Spleen (tissue), 11 donors: ENCODE results near the gene TEX29. TPM values are rescaled to one million over a fixed set of nuclear protein-coding genes. Genes with fewer than 3 reads are reported as not detected.
A peak's percentile ranks its signal among the peaks of the same experiment; 100 is the strongest.

ENCODE experiments used
- DNase-seq: peaks from one replicate; pipeline ENCODE4 v3.0.0-alpha.2; 2020
- H3K27ac ChIP-seq, 8 donors: fragments of 200-600 bp; sonication (generic) in 7 of 8; 1 replicate in 4 of 8; 2 replicates in 4 of 8; pipeline versions ENCODE4 v1.5.0 to v1.8.0; 2016 to 2021; ENCODE audit warnings: inconsistent platforms in 4 of 8, mild to moderate bottlenecking in 4 of 8, moderate library complexity in 1 of 8
- H3K27me3 ChIP-seq, 7 donors: fragments of 200-600 bp; sonication (generic) in 6 of 7; replicated peaks in 1 of 7; 1 replicate in 4 of 7; 2 replicates in 3 of 7; pipeline versions ENCODE4 v1.5.0 to v1.8.0; 2016 to 2021; ENCODE audit warnings: inconsistent platforms in 3 of 7, mild to moderate bottlenecking in 1 of 7
- H3K36me3 ChIP-seq, 6 donors: fragments of 200-600 bp; sonication (generic) in 5 of 6; 1 replicate in 4 of 6; 2 replicates in 2 of 6; pipeline versions ENCODE4 v1.5.0 to v1.8.0; 2016 to 2021; ENCODE audit warnings: inconsistent platforms in 2 of 6
- H3K4me1 ChIP-seq, 6 donors: fragments of 200-600 bp; sonication (generic) in 5 of 6; 1 replicate in 3 of 6; 2 replicates in 3 of 6; pipeline versions ENCODE4 v1.5.0 to v1.8.0; 2016 to 2021; ENCODE audit warnings: inconsistent platforms in 3 of 6
- H3K4me3 ChIP-seq, 8 donors: fragments of 200-600 bp; sonication (generic) in 7 of 8; 1 replicate in 4 of 8; 2 replicates in 4 of 8; pipeline versions ENCODE4 v1.5.0 to v1.8.0; 2016 to 2021; ENCODE audit warnings: inconsistent platforms in 4 of 8, mild to moderate bottlenecking in 4 of 8, moderate library complexity in 2 of 8
- H3K9me3 ChIP-seq, 8 donors: fragments of 200-600 bp; sonication (generic) in 7 of 8; 1 replicate in 4 of 8; 2 replicates in 4 of 8; pipeline versions ENCODE4 v1.5.0 to v1.8.0; 2016 to 2021; ENCODE audit warnings: inconsistent platforms in 4 of 8
- CTCF ChIP-seq, 11 experiments: fragments of 200-600 bp in 7 of 11; fragments of 450-650 bp in 4 of 11; sonication (generic) in 4 of 11; IDR thresholded peaks in 8 of 11; conservative IDR thresholded peaks in 3 of 11; 1 replicate in 7 of 11; 2 replicates in 4 of 11; pipeline versions ENCODE4 v1.4.0 to v1.8.0; 2016 to 2021; ENCODE audit warnings: antibody characterized with exemption in 11 of 11, inconsistent platforms in 4 of 11, mild to moderate bottlenecking in 1 of 11
- POLR2A ChIP-seq, 3 donors: fragments of 450-650 bp; IDR thresholded peaks; one replicate each; pipeline ENCODE4 v1.5.1; 2017; ENCODE audit warnings: antibody characterized with exemption in 3 of 3, mild to moderate bottlenecking in 1 of 3
- POLR2AphosphoS5 ChIP-seq, 3 donors: sonication (generic); formaldehyde crosslinking; IDR thresholded peaks; one replicate each; pipeline ENCODE4 v1.5.1; 2017; ENCODE audit warnings: antibody characterized with exemption in 3 of 3
- WGBS, 5 donors: extraction: QIAGEN DNeasy Blood & Tissue Kit in 3 of 5; methylation state at CpG; one replicate each; pipeline versions ENCODE4 v1.1.5 to v1.1.7; 2013 to 2018; 5-methylcytosine and 5-hydroxymethylcytosine counted together
- intact Hi-C: fragments of 100-400 bp; cut with DNase I; formaldehyde crosslinking; loops from one replicate; pipeline ENCODE4 v1.15.0; 2023; ENCODE audit warnings: low total_unique reads
- polyA plus RNA-seq, 3 donors: library from polyadenylated mRNA; stranded (reverse); fragments of 200-250 nt; gene quantifications; one replicate each; pipeline ENCODE4 v1.2.1, GENCODE V29; 2013
- total RNA-seq, 7 donors: library from RNA; depleted of rRNA in 3 of 7; stranded (reverse); fragments of >200 nt in 3 of 7; fragmentation: NEBNext Ultra II Directional in 4 of 7; extraction: Animal tissue kit (Norgen Biotek cat#: 25700) in 4 of 7; gene quantifications; one replicate each; pipeline versions ENCODE4 v1.1.0 to v1.2.1, GENCODE V29; 2016 to 2021
- donor health status: healthy with polysubstance abuse.
- donor health status: DM: no; HTN: no; CAD: no; lungs with moderate emphysema.
- donor health status: DM: no; HTN: no; CAD: no.
- donor health status: Bipolar disorder and iron deficiency.
- donor health status: healthy.
- donor health status: DM: no; HTN: no; CAD: no.
- donor health status: DM: yes; HTN: yes; CAD: no.

TEX29 gene
- total and polyA plus RNA-seq, 10 donors = 0.54 to 1.7 (median 0.70) TPM; not detected in 4

GRCh38 chr13:111371720-111372119, 51.3 kb downstream of the TEX29 start:
- WGBS, 5 donors = 76 to 87% (median 80%) methylated on average over 7 of the region's 7 CpGs
- no peak for DNase-seq
- Histone ChIP-seq H3K9me3 (no peaks in the 10 kb centered on the region), H3K27me3 (no peaks in the 10 kb centered on the region), H3K36me3 (no peaks in the 10 kb centered on the region), H3K27ac (no peak overlapping the region), H3K4me3 (no peak overlapping the region), H3K4me1 (no peaks in the 10 kb centered on the region)
- intact Hi-C loops = no loop called here
- TF ChIP-seq CTCF (IDR thresholded peaks at IDR 0.05 in 8 of 11, conservative IDR thresholded peaks at IDR 0.05 in 3 of 11) (no peak), POLR2A (IDR thresholded peaks at IDR 0.05) (no peak)

- no peak for TF ChIP-seq POLR2A (IDR thresholded peaks at IDR 0.05)
- no peak for TF ChIP-seq POLR2AphosphoS5 (IDR thresholded peaks at IDR 0.05)
- no peak for TF ChIP-seq CTCF (IDR thresholded peaks at IDR 0.05 in 8 of 11, conservative IDR thresholded peaks at IDR 0.05 in 3 of 11)
- H3K27ac ChIP-seq = no peak overlapping the region
- WGBS, 5 donors = 68 to 79% (median 76%) methylated on average over 22 to 23 of the region's 23 CpGs
- no peaks in the 10 kb centered on the region for H3K4me1 ChIP-seq
- no peaks in the 10 kb centered on the region for H3K9me3 ChIP-seq
- peak; percentile 51 for DNase-seq
- no peaks in the 10 kb centered on the region for H3K27me3 ChIP-seq
- no peak overlapping the region for H3K4me3 ChIP-seq
- intact Hi-C loops = no loop called here
- no peaks in the 10 kb centered on the region for H3K36me3 ChIP-seq
Observed at GRCh38 chr13:111372651-111373425, 52.4 kb downstream of the TEX29 start.

- H3K27me3 ChIP-seq = peaks cover 0 to 1% (median 0%) of the 10 kb centered on the region in 7 donors
- 80 to 91% (median 89%) methylated on average over 6 of the region's 6 CpGs for WGBS, 5 donors
- no peak overlapping the region for H3K27ac ChIP-seq
- DNase-seq = no peak
- intact Hi-C loops = no loop called here
- H3K9me3 ChIP-seq = no peaks in the 10 kb centered on the region
- TF ChIP-seq CTCF (IDR thresholded peaks at IDR 0.05 in 8 of 11, conservative IDR thresholded peaks at IDR 0.05 in 3 of 11) (no peak), POLR2A (IDR thresholded peaks at IDR 0.05) (no peak), POLR2AphosphoS5 (IDR thresholded peaks at IDR 0.05) (no peak)
- H3K4me3 ChIP-seq = no peak overlapping the region
- no peaks in the 10 kb centered on the region for H3K36me3 ChIP-seq
- no peaks in the 10 kb centered on the region for H3K4me1 ChIP-seq
Observed at GRCh38 chr13:111373486-111373885, 53.0 kb downstream of the TEX29 start.

- 79 to 96% (median 93%) methylated on average over 5 of the region's 5 CpGs for WGBS, 5 donors
- Histone ChIP-seq H3K27ac (no peak overlapping the region), H3K36me3 (no peaks in the 10 kb centered on the region), H3K4me1 (no peaks in the 10 kb centered on the region), H3K4me3 (no peak overlapping the region), H3K27me3 (peaks cover 0 to 25% (median 0%) of the 10 kb centered on the region in 7 donors), H3K9me3 (peaks cover 0 to 4% (median 0%) of the 10 kb centered on the region in 8 donors)
- DNase-seq = peak; percentile 64
- TF ChIP-seq CTCF (IDR thresholded peaks at IDR 0.05 in 8 of 11, conservative IDR thresholded peaks at IDR 0.05 in 3 of 11) (no peak), POLR2AphosphoS5 (IDR thresholded peaks at IDR 0.05) (no peak)
- intact Hi-C loops = no loop called here
Observed at GRCh38 chr13:111380431-111380830, 60.0 kb downstream of the TEX29 start.
